Tibial artery (tissue), 4 donors: ENCODE measurements around the gene NAP1L1.
"Not testable (repeated sequence)": the region's sequence is repeated elsewhere in the genome, so short reads cannot be mapped to it uniquely, and the experiment has no call there.

Experiments
- DNase-seq, 2 donors: peaks; one replicate each; pipeline ENCODE4 v3.0.0-alpha.2; 2019
- H3K27ac ChIP-seq, 2 donors: fragments of 200-600 bp; sonication (generic) in 1 of 2; 1 replicate in 1 of 2; 2 replicates in 1 of 2; pipeline ENCODE4 v1.5.1; 2018 to 2019; ENCODE audit warnings: mild to moderate bottlenecking in 1 of 2
- H3K27me3 ChIP-seq, 2 donors: fragments of 200-600 bp; sonication (generic) in 1 of 2; one replicate each; pipeline versions ENCODE4 v1.5.1 to v1.6.0; 2016 to 2019
- H3K36me3 ChIP-seq, 3 donors: fragments of 200-600 bp; sonication (generic) in 2 of 3; one replicate each; pipeline ENCODE4 v1.5.1; 2016 to 2019; ENCODE audit warnings: mild to moderate bottlenecking in 2 of 3
- H3K4me1 ChIP-seq, 4 donors: fragments of 200-600 bp; sonication (generic) in 2 of 4; 1 replicate in 3 of 4; 2 replicates in 1 of 4; pipeline ENCODE4 v1.5.1; 2016 to 2019
- H3K4me3 ChIP-seq, 2 donors: fragments of 200-600 bp; sonication (generic) in 1 of 2; 1 replicate in 1 of 2; 2 replicates in 1 of 2; pipeline ENCODE4 v1.5.1; 2018 to 2019; ENCODE audit warnings: mild to moderate bottlenecking in 2 of 2
- H3K9me3 ChIP-seq, 3 donors: fragments of 200-600 bp; sonication (generic) in 1 of 3; one replicate each; pipeline ENCODE4 v1.5.1; 2016 to 2019
- intact Hi-C: fragments of 100-400 bp; cut with DNase I; formaldehyde crosslinking; loops from one replicate; pipeline ENCODE4 v1.15.0; 2023; ENCODE audit warnings: low total_unique reads
- TF ChIP-seq, protein P1 (sequence below), 2 experiments: fragments of 200-600 bp in 1 of 2; fragments of 450-650 bp in 1 of 2; IDR thresholded peaks; one replicate each; pipeline ENCODE4 v1.5.1; 2017 to 2019; ENCODE audit warnings: antibody characterized with exemption in 2 of 2, mild to moderate bottlenecking in 1 of 2, moderate library complexity in 1 of 2

Gene NAP1L1

DNA sequence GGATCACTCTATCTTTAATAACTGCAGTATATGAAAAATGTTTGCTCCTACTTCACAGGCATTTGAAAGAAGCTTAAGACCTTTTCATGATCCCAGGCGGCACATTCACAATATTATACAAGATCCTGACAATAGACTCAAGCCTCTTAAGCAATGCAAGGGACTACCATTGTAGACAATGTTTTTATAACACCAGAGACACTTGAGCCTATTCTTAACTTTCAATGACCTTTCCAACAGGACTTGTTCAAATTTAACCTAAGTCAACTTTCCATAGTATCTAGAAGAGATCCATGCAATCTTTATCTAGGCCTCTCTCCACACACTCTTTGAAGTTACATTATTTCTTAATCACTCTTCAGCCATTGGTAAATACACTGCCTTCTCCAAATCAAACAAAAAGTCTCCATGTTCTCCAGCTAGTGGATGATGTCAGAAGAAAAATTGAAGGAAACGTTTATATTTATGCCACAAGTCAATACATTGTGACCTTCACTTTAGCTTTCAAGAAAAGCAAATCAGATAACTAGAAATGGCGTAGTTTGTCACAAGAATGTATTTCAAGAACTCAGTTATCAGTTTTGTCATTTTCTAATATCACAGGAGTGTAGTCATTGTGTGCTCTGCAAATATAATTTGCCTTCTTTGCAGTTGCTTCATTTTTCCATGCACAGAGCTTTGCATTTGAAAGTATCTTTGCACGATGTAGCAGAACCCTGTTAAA, 94.1 kb downstream of the NAP1L1 start:
- Histone ChIP-seq H3K27ac (no peak overlapping the region), H3K4me1 (no peaks in the 10 kb centered on the region), H3K36me3 (no peaks in the 10 kb centered on the region), H3K9me3 (no peaks in the 10 kb centered on the region), H3K4me3 (no peak overlapping the region), H3K27me3 (no peaks in the 10 kb centered on the region)
- intact Hi-C loops: no loop called here
- no peak for DNase-seq
- TF ChIP-seq, protein P1, sequence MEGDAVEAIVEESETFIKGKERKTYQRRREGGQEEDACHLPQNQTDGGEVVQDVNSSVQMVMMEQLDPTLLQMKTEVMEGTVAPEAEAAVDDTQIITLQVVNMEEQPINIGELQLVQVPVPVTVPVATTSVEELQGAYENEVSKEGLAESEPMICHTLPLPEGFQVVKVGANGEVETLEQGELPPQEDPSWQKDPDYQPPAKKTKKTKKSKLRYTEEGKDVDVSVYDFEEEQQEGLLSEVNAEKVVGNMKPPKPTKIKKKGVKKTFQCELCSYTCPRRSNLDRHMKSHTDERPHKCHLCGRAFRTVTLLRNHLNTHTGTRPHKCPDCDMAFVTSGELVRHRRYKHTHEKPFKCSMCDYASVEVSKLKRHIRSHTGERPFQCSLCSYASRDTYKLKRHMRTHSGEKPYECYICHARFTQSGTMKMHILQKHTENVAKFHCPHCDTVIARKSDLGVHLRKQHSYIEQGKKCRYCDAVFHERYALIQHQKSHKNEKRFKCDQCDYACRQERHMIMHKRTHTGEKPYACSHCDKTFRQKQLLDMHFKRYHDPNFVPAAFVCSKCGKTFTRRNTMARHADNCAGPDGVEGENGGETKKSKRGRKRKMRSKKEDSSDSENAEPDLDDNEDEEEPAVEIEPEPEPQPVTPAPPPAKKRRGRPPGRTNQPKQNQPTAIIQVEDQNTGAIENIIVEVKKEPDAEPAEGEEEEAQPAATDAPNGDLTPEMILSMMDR (IDR thresholded peaks at IDR 0.05): no peak

DNA sequence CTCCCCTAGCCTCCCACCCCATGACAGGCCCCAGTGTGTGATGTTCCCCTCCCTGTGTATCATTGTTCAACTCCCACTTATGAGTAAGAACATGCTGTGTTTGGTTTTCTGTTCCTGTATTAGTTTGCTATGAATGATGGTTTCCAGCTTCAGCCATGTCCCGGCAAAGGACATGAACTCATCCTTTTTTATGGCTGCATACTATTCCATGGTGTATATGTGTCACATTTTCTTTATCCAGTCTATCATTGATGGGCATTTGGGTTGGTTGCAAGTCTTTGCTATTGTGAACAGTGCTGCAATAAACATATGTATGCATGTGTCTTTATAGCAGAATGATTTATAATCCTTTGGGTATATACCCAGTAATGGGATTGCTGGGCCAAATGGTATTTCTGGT, 96.8 kb downstream of the NAP1L1 start:
- H3K9me3 ChIP-seq, intact Hi-C loops, H3K4me3 ChIP-seq, H3K27me3 ChIP-seq, H3K27ac ChIP-seq, DNase-seq, H3K4me1 ChIP-seq, H3K36me3 ChIP-seq: not testable (repeated sequence)
